Measurements from ENCODE around the gene ZNF335.
"Not testable (repeated sequence)": the region's sequence is repeated elsewhere in the genome, so short reads cannot be mapped to it uniquely, and the experiment has no call there.

The ZNF335 gene

GRCh38 chr20:46002008-46002407 is 30.0 kb upstream of the ZNF335 start:
- H3K4me1 ChIP-seq (ENCODE audit: control insufficient read depth, insufficient read depth, low read length) = peaks cover 7% of the 10 kb centered on the region
- no peak overlapping the region for H3K27ac ChIP-seq (ENCODE audit: insufficient read depth, low read depth, low read length, poor library complexity, severe bottlenecking)
- no peak overlapping the region for H3K4me3 ChIP-seq (ENCODE audit: insufficient read depth, low read depth, low read length)
- no peaks in the 10 kb centered on the region for H3K9me3 ChIP-seq (ENCODE audit: control insufficient read depth, low read length)
- H3K27me3 ChIP-seq (ENCODE audit: control insufficient read depth, insufficient read depth, low read length, poor library complexity, severe bottlenecking) = no peaks in the 10 kb centered on the region
- 92 to 96% methylated on average over 2 to 3 of the region's 3 CpGs for WGBS, 2 experiments
- H3K36me3 ChIP-seq (ENCODE audit: control insufficient read depth, insufficient read depth, low read length) = no peaks in the 10 kb centered on the region

- Histone ChIP-seq H3K27me3 (ENCODE audit: control insufficient read depth, insufficient read depth, low read length, poor library complexity, severe bottlenecking) (no peaks in the 10 kb centered on the region), H3K36me3 (ENCODE audit: control insufficient read depth, insufficient read depth, low read length) (no peaks in the 10 kb centered on the region), H3K9me3 (ENCODE audit: control insufficient read depth, low read length) (no peaks in the 10 kb centered on the region), H3K27ac (ENCODE audit: insufficient read depth, low read depth, low read length, poor library complexity, severe bottlenecking) (no peak overlapping the region), H3K4me3 (ENCODE audit: insufficient read depth, low read depth, low read length) (no peak overlapping the region), H3K4me1 (ENCODE audit: control insufficient read depth, insufficient read depth, low read length) (peaks cover 7% of the 10 kb centered on the region)
- 91 to 95% methylated on average over 5 of the region's 5 CpGs for WGBS, 2 experiments
Observed at GRCh38 chr20:46001498-46001897, 29.5 kb upstream of the ZNF335 start.

GRCh38 chr20:46000262-46000996 is 28.4 kb upstream of the ZNF335 start:
- Histone ChIP-seq H3K4me3 (ENCODE audit: insufficient read depth, low read depth, low read length) (no peak overlapping the region), H3K36me3 (ENCODE audit: control insufficient read depth, insufficient read depth, low read length) (no peaks in the 10 kb centered on the region)
- WGBS, 2 experiments = 74 to 77% methylated on average over 16 of the region's 16 CpGs

GRCh38 chr20:45999557-46000261 is 27.7 kb upstream of the ZNF335 start:
- WGBS, 2 experiments = 84 to 95% methylated on average over 4 of the region's 4 CpGs
- no peaks in the 10 kb centered on the region for H3K36me3 ChIP-seq (ENCODE audit: control insufficient read depth, insufficient read depth, low read length)
- H3K27me3 ChIP-seq (ENCODE audit: control insufficient read depth, insufficient read depth, low read length, poor library complexity, severe bottlenecking) = no peaks in the 10 kb centered on the region
- no peaks in the 10 kb centered on the region for H3K9me3 ChIP-seq (ENCODE audit: control insufficient read depth, low read length)
- no peak overlapping the region for H3K27ac ChIP-seq (ENCODE audit: insufficient read depth, low read depth, low read length, poor library complexity, severe bottlenecking)
- H3K4me1 ChIP-seq (ENCODE audit: control insufficient read depth, insufficient read depth, low read length) = peaks cover 7% of the 10 kb centered on the region
- H3K4me3 ChIP-seq (ENCODE audit: insufficient read depth, low read depth, low read length) = no peak overlapping the region

More at GRCh38 chr20:46000262-46000996, 28.4 kb upstream of the ZNF335 start:
- Histone ChIP-seq H3K9me3 (ENCODE audit: control insufficient read depth, low read length) (no peaks in the 10 kb centered on the region), H3K27ac (ENCODE audit: insufficient read depth, low read depth, low read length, poor library complexity, severe bottlenecking) (no peak overlapping the region), H3K4me1 (ENCODE audit: control insufficient read depth, insufficient read depth, low read length) (peaks cover 7% of the 10 kb centered on the region), H3K27me3 (ENCODE audit: control insufficient read depth, insufficient read depth, low read length, poor library complexity, severe bottlenecking) (no peaks in the 10 kb centered on the region)

GRCh38 chr20:45998761-45999160 is 26.8 kb upstream of the ZNF335 start:
- no peak overlapping the region for H3K4me3 ChIP-seq (ENCODE audit: insufficient read depth, low read depth, low read length)
- H3K4me1 ChIP-seq (ENCODE audit: control insufficient read depth, insufficient read depth, low read length) = peaks cover 7% of the 10 kb centered on the region
- H3K27ac ChIP-seq (ENCODE audit: insufficient read depth, low read depth, low read length, poor library complexity, severe bottlenecking) = no peak overlapping the region
- no peaks in the 10 kb centered on the region for H3K9me3 ChIP-seq (ENCODE audit: control insufficient read depth, low read length)
- no peaks in the 10 kb centered on the region for H3K27me3 ChIP-seq (ENCODE audit: control insufficient read depth, insufficient read depth, low read length, poor library complexity, severe bottlenecking)
- WGBS, 2 experiments = 91% methylated on average over 4 of the region's 4 CpGs
- no peaks in the 10 kb centered on the region for H3K36me3 ChIP-seq (ENCODE audit: control insufficient read depth, insufficient read depth, low read length)

- H3K27ac ChIP-seq (ENCODE audit: insufficient read depth, low read depth, low read length, poor library complexity, severe bottlenecking) = no peak overlapping the region
- peaks cover 7% of the 10 kb centered on the region for H3K4me1 ChIP-seq (ENCODE audit: control insufficient read depth, insufficient read depth, low read length)
- WGBS, 2 experiments = 85 to 88% methylated on average over 2 of the region's 2 CpGs
- H3K36me3 ChIP-seq (ENCODE audit: control insufficient read depth, insufficient read depth, low read length) = no peaks in the 10 kb centered on the region
- H3K9me3 ChIP-seq (ENCODE audit: control insufficient read depth, low read length) = no peaks in the 10 kb centered on the region
- no peak overlapping the region for H3K4me3 ChIP-seq (ENCODE audit: insufficient read depth, low read depth, low read length)
- H3K27me3 ChIP-seq (ENCODE audit: control insufficient read depth, insufficient read depth, low read length, poor library complexity, severe bottlenecking) = no peaks in the 10 kb centered on the region
Observed at GRCh38 chr20:45998337-45998736, 26.3 kb upstream of the ZNF335 start.

GRCh38 chr20:45997187-45997586 is 25.2 kb upstream of the ZNF335 start:
- 86 to 92% methylated on average over 3 of the region's 3 CpGs for WGBS, 2 experiments
- Histone ChIP-seq H3K27ac (ENCODE audit: insufficient read depth, low read depth, low read length, poor library complexity, severe bottlenecking) (no peak overlapping the region), H3K36me3 (ENCODE audit: control insufficient read depth, insufficient read depth, low read length) (no peaks in the 10 kb centered on the region), H3K4me3 (ENCODE audit: insufficient read depth, low read depth, low read length) (no peak overlapping the region), H3K27me3 (ENCODE audit: control insufficient read depth, insufficient read depth, low read length, poor library complexity, severe bottlenecking) (no peaks in the 10 kb centered on the region), H3K9me3 (ENCODE audit: control insufficient read depth, low read length) (no peaks in the 10 kb centered on the region), H3K4me1 (ENCODE audit: control insufficient read depth, insufficient read depth, low read length) (peaks cover 7% of the 10 kb centered on the region)

- not testable (repeated sequence) for H3K27ac ChIP-seq (ENCODE audit: insufficient read depth, low read depth, low read length, poor library complexity, severe bottlenecking); H3K4me1 ChIP-seq (ENCODE audit: control insufficient read depth, insufficient read depth, low read length); H3K4me3 ChIP-seq (ENCODE audit: insufficient read depth, low read depth, low read length); H3K36me3 ChIP-seq (ENCODE audit: control insufficient read depth, insufficient read depth, low read length); H3K27me3 ChIP-seq (ENCODE audit: control insufficient read depth, insufficient read depth, low read length, poor library complexity, severe bottlenecking); H3K9me3 ChIP-seq (ENCODE audit: control insufficient read depth, low read length)
- 81 to 87% methylated on average over 6 of the region's 6 CpGs for WGBS, 2 experiments
Observed at GRCh38 chr20:45995495-45996097, 23.6 kb upstream of the ZNF335 start.

- WGBS, 2 experiments = 84 to 85% methylated on average over 9 of the region's 9 CpGs
- H3K27me3 ChIP-seq (ENCODE audit: control insufficient read depth, insufficient read depth, low read length, poor library complexity, severe bottlenecking) = no peaks in the 10 kb centered on the region
- H3K4me3 ChIP-seq (ENCODE audit: insufficient read depth, low read depth, low read length) = no peak overlapping the region
- no peaks in the 10 kb centered on the region for H3K36me3 ChIP-seq (ENCODE audit: control insufficient read depth, insufficient read depth, low read length)
- no peak overlapping the region for H3K27ac ChIP-seq (ENCODE audit: insufficient read depth, low read depth, low read length, poor library complexity, severe bottlenecking)
- H3K4me1 ChIP-seq (ENCODE audit: control insufficient read depth, insufficient read depth, low read length) = no peaks in the 10 kb centered on the region
- H3K9me3 ChIP-seq (ENCODE audit: control insufficient read depth, low read length) = no peaks in the 10 kb centered on the region
Observed at GRCh38 chr20:45994761-45995493, 22.9 kb upstream of the ZNF335 start.

Data from ectodermal cell (in vitro differentiated cells).